AML-193 (cell line): ENCODE data around the gene PPP2R3B.
"Not testable (repeated sequence)": the region's sequence is repeated elsewhere in the genome, so short reads cannot be mapped to it uniquely, and the experiment has no call there.

Experiments
- DNase-seq, 2 experiments: peaks; one replicate each; lab custom pipeline; 2025; lab: John Stamatoyannopoulos, UW

The PPP2R3B gene

DNA sequence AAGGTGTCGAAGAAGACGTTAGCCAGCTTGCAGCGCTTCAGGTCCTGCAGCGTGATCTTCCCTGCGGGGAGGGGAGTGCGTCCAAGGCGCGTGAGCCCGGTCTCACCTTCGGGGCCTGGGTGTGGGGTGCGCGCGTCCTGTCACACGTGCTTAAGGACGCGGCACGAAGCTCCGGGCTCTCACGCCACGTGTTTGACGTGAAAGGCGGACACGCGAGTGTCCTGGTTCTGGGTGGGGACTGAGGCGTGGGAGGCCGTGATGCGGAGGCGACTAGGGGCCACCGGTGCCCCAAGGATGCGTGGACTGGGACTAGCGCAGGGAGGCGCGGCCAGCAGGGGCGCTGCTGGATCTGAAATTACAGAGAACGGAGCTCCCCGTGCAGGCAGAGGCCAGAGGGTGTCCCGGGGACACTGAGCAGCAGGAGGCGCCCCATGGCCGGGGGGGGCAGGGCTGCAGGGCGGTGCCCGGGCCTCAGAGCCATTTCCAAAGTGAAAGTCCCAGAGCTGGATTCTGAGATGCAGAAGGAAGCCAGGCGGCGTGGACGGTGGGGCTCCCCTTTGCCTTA, 47.8 kb downstream of the PPP2R3B start:
- DNase-seq: no peak

DNA sequence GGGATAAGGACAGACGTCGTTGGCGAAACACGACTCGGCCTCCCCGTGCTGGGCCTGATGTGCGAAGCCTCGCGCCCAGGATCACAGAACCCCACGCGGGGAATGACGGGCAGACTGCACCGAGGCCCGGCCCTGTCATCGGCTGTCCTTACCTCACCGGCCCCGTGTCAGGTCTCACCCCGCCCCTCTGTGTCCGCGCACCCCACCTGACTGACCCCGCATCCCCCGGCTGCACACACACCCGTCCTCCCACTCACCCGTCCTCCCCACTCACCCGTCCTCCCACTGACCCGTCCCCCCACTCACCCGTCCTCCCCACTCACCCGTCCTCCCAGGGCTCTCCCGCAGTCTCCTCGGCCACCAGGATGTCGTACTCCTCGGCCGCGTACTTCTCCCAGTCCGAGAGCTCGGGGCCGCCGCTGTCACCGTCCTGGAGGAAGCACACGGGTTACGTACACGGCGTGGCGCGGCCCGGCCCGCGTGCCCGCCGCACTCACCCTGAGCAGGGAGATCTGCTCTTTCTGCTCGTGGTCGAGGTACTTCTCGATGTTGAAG, 48.3 kb downstream of the PPP2R3B start:
- no peak for DNase-seq

DNA sequence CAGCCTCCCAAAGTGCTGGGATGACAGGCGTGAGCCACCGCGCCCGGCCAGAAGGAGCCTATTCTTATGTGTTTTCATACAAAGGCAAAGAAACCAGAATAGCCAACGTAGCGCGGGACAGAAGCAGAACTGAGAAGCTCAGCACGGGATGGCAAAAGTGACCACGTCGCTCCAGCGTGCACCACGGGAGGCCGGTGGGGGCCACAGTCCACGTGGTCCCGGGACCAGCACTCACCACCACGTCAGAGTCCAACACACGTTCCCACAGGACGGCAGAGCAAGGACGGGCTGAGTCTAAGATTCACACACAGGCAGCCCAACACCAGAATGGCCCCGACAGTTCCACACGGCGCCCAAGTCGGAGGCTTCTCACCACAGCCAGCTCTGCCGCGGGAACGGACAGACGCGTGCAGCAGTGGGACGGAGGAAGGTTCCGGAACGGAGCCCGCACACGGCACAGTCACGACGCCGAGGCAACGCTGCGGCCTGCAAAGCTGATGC, 49.3 kb downstream of the PPP2R3B start:
- DNase-seq: no peak

DNA sequence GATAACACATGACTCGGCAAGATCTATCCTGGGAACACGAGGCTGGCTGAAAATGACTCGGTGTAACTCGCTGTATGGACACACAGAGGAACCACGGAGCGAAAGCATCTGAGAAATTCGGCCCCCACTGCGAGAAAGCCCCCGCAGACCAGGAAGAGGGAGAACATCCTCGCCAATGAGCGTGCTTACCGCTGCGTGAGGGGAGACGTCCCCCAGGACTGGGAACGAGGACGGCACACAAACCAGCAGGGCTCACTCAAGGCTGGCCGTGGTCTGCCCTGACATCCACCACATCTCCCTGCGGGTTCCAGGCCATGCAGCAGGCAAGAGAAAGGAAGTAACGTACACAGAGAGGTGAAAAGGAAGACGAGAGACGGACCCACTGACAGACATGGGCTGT, 50.5 kb downstream of the PPP2R3B start:
- DNase-seq: no peak

DNA sequence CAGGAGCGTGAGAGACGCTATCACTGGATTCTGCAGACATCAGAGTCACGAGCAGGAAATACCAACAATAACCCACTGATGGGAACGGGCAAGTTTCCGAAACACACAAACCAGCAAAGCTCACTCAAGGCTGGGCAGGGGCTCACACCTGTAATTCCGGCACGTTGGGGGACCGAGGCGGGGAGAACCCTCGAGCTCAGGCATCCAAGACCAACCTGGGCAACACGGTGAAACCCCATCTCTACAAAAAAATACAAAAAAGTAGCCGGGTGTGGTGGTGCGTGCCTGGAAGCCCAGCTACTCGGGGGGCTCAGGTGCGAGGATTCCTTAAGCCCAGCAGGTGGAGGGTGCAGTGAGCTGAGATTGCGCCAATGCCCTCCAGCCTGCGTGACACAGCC, 51.0 kb downstream of the PPP2R3B start:
- DNase-seq: no peak

DNA sequence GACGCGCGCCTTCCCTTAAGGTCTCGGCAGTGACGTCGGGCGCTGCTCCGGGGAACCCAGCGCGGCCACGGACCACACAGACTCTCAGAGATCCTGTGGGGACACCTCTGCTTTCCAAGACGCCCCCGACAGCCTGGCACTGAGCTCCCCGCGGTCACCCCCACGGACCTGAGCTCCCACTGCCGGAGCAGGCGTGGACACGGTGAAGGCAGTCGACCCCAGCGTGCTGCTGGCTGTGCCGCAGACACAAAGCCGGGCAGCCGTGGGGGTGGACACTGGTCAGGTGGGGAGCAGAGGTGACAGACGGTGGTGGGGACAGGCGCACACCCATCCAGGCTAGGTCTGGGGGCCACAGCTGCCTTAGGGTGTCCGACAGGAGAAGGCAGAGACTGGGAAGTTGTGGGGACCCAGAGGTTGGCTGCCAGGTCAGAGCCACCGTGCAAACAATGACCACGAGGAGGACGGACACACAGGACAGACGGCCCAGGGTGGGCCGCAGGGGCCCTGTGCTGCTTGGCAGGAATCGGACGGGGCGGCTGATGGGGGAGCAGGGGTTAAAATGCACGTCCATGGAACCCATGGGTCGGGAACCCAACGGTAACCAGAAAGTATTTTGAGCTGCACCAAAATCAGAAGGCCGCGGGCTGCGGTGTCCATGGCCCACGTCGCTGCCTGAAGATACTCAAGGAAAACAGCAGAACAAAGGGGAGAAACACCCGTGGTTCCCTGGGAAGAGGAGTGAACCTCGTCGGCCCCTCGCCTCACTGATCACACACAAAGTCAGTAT, 51.5 kb downstream of the PPP2R3B start:
- DNase-seq: no peak

DNA sequence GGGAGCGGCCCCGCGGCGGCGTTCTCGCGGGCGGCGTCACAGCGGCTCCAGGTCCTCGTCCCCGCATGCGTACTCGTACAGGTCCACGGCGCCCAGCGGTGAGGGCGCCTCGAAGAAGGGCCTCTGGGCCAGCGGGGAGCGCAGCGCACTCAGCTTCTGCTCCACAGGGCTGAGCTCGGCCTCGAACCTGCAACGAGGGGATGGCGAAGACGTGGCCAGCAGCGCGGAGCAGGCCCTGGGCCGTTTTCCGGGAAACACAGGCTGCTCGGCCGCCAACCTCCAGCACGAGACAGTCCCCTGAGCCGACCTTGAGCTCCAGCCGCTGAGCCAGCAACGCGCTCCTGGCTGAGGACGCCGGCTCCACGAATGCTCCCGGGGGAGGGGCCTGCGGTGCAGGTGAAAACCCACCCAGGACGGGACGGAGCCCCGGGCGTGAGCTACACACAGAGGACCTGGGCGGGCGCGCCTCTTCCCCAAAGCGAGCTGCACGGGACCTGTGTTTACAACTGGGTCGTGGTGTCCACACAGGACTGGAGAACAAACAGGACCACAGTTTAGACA, 52.3 kb downstream of the PPP2R3B start:
- no peak for DNase-seq

DNA sequence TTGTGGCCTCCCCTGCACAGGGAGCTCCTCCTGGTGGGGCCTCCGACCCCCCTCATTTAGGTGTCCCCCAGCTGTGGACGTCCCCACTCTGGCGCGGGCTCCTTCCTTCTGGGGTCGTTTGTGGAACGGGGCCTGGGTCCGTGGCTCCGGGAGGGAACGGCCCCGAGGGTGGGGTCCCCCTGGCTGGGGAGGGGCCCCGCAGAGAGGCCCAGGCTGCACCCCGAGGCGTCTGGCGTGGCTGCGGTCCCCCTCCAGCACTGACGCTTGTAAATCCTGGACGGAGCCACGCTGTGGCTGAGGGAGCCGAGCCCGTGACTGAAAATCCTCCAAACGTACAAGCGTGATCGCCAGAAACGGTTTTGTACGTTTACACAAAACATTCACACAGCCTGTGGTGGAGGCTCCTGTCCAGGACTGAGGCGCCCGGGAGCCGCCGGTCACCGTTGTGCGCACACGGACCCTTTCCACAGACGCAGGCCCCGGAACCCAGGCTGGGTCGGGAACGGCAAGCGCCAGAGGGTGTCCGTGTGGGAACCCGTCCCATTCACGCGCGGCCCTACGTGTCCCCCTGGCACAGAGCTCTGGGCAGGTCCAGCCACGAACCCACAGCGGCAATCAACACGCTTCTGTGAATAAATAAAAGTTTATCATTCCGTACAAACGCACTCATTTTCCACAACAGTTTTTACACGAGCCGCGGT, 52.9 kb downstream of the PPP2R3B start:
- DNase-seq: no peak

DNA sequence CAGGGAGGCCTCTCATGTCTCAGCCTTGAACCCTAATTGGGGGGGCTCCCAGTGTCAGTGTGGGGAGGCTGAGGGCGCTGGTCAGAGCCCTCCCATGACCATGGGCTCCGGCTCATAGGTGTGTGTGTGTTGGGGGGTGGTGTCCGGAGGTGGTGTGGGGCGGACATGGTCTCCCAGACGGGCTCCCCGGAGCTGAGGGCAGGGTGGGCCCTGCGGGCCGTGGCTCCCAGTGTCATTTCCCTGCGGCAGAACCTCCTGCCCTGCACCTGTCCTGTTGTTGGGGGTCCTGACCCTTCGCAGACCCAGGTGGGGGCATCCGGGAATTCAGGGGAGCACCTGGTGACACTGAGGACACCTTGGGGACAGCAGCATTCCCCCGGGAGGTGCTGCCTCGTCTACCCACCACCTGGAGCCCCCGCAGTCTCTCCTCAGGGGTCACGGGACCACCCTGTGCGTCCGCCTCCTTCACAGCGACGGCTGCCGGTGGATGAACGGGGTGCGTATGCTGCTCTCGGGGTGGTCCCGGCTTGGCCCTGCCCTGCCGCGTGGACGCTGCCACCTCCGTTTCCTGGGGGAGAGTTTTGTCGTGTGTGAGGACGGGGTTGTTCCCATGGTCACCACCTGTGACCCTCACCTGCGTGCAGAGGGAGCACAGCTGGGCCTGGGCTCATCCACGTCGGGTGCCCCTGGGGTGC, 53.6 kb downstream of the PPP2R3B start:
- no peak for DNase-seq

DNA sequence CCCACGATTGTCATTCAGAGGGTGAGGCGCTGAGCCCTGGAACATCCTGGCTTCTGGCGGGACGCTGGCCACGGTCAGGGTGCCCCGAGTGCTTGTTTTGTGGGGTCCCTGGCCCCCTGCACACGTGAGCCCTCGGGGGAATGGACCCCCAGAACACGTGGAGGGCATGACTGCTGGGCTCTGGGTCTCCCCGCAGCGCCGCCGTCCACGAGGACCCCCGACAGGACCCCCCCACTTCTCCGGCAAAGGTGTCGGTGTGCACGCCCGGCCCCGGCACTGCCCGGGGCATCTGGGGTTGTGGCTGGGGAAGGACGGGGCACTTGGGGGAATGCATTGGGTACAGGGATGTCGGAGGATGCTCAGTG, 54.2 kb downstream of the PPP2R3B start:
- DNase-seq: no peak

DNA sequence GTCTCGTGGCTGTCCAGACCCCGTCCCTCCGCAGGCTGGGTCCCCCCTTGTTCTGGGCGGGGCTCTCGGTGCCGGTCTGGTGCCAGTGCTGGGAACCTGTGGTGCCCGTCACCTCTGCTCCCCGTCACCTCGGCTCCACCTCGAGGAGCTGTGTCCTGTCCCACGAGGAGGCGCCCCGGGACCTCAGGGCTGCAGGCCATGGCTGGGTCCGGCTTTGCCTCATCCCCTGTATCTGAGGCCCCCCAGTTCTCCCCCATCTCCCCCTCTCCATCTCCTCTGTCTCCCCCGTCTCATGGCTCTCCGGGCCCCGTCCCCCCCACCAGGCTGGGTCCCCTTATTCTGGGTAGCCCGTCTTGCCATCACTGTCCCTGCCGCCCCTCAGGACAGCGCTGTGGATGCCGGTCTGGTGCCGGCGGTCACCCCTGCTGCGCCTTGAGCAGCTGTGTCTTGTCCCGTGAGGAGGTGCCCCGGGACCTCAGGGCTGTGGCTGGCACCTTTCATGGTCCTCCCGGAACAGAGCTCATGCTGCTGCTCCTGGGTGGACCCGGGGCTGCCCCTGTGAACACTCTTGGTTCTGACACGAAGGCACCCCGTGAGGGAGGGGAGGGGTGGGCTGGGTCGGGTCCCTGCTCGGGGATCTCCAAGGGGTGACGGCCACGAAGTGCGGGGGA, 54.7 kb downstream of the PPP2R3B start:
- no peak for DNase-seq

DNA sequence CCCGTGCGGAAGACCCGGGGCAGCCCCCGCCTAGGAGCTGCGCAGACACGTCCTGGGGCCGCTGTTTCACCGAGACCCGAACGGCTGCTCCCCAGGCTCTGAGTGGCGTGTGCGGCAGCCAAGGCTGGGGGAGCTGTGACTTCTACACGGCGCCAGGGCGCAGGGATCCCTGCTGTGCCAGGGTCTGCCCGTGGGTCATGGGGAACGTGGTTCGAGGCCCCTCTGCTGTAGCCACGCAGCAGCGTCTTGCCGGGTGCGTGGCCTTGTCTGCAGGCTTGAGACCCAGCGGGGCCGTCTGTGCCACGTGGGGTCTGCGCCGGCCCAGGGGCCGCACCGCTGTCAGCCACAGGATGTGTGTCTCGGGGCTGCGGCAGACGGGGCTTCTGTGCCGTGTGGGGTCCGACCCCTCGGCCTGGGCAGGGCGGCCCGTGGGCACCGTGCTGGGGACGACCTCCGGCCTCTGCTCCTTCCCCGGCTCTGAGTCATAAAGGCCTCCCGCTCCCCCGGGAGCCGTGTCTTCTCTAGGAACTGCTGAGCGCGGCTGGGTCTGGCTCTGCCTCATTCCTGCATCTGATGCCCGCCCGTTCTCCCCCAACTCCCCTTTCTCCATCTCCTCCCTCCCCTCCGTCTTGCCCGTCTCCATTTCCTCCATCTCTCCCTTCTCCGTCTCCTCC, 55.4 kb downstream of the PPP2R3B start:
- DNase-seq: no peak

DNA sequence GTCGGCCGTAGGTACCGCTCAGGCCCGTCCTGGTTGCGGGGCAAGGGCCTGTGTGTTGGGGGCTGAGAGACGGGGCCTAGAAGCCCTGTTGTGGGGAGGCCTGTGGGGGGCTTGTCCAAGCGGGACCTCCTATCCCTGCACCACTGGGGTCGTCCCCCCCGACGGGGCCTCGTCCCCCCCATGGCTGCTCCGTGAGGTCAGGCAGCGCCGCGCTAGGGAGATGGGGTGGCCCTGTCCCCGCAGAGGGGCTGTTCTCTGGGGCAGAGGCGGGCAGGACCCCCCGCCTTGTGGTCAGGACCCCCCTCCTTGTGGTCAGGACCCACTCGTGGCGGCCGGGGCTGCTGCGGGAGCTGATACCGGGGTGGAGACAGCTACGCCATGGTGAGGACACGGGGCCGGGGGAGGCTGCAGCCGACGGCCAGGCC, 56.0 kb downstream of the PPP2R3B start:
- no peak for DNase-seq

DNA sequence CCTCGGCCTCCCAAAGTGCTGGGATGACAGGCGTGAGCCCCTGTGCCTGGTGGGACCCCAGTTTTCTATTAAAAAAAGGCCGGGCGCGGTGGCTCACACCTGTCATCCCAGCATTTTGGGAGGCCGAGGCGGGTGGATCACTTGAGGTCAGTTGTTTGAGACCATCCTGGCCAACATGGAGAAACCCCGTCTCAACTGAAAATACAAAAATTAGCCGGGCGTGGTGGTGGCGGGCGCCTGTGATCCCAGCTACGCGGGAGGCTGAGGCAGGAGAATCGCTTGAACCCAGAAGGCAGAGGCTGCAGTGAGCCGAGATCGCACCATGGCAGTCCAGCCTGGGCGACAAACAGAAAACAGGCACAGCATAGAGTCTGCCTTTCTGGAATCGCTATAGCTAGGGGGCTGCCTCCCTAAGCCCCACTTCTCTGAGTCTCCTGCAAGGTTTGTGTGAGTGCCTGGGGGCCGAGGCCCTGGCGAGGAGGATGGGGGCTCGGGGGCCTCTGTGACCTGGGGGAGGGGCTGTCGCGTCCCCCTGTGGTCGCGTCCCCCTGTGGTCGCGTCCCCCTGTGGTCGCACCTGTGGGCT, 56.5 kb downstream of the PPP2R3B start:
- DNase-seq: not testable (repeated sequence)

DNA sequence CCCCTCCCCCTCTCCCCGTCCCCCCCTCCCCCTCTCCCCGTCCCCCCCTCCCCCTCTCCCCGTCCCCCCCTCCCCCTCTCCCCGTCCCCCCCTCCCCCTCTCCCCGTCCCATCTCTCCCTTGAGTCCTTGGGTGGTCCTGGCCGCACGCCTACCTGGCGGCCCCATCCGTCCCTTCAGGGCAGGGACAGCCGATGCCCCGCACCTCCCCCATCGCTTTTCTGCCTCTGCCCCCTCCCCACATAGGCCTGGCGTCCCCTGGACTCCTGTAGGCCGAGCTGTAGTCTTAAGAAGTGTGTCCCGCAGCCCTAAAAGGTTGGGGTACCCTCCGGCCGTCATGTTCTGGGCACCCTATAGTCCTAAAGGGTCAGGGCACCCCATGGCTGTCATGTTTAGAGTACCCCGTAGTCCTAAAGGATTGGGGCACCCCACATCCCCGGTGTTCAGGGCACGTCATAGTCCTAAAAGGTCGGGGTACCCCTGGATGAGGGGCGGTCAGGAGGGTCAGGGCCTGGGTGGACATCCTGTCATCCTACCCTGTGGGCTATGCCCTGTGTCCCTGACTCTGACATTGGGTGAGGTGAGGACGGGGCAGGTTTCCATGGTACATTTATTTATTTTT, 57.3 kb downstream of the PPP2R3B start:
- no peak for DNase-seq

DNA sequence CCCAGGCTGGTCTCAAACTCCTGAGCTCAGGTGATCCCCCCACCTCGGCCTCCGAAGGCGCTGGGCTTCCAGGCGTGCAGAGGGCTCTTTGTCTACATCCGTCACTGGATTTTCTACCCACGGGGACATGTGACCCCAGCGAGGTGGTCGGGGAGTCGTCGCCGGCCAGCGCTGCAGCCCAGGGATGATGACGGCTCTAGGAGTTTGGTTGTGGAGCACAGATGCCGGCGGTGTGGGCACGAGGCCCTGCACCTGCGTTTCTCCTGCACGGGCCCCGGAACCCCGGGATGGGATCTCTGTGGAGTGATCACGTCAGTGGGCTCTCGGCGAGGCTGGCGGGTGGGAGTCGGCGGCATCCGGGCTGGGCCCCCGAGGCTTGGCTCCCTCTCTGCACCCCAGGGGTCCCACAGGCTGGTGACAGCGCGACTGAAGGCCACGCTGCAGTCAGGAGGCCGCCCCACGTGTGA, 59.0 kb downstream of the PPP2R3B start:
- no peak for DNase-seq

DNA sequence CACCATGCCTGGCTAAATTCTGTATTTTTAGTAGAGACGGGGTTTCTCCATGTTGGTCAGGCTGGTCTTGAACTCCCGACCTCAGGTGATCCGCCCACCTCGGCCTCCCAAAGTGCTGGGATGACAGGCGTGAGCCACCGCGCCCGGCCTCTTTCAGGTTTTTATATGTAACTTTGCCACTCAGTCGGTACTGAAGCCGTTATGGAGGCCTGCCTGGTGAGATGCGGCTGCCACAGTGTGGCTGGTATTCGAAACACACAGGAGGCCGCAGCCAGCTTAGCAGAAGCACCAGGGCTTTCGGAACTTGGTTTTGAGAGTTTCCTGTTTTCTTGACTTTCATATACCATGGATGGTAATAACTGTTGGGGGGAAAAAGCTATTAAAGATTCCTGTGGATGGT, 62.0 kb downstream of the PPP2R3B start:
- DNase-seq: not testable (repeated sequence)

DNA sequence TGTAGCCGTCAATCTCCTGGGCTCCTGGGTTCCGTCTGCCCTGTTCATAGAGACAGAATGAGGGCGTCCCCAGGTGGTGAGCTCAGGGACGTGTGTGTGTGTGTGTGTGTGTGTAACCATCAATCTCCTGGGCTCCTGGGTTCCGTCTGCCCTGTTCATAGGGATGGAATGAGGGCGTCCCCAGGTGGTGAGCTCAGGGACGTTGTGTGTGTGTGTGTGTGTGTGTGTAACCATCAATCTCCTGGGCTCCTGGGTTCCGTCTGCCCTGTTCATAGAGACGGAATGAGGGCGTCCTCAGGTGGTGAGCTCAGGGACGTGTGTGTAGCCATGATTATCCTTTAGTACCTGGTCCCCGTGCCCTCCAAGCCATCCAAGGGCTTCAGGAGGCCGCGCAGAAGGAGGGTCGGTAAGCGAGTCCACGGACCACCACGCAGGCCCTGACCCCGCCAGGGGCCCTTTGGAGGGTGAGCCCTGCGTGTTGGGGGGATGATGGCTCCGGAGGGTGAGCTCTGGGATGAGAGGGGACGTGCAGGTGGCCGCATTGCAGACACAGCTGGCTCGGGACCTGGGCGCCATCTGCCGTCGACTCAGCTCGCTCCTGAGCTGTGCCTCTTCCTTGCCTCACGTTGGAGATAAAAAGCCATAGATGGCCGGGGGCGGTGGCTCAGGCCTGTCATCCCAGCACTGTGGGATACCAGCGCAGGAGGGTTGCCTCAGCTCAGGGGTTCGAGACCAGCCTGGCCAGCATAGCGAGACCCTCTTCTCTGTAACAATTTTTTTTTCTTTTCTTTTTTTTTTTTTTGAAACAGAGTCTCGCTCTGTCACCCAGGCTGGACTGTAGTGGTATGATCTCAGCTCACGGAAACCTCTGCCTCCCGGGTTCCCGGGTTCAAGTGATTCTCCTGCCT, 62.7 kb downstream of the PPP2R3B start:
- no peak for DNase-seq
